Liver (tissue), 9 donors: ENCODE data around the gene RAB3GAP1. TPM values are rescaled to one million over a fixed set of nuclear protein-coding genes. Genes with fewer than 3 reads are reported as not detected.

Experiments
- DNase-seq: peaks from one replicate; pipeline ENCODE4 v3.0.0-alpha.2; 2017; ENCODE audit warnings: low spot score
- H3K27ac ChIP-seq, 2 donors: one replicate each; pipeline ENCODE4 v1.7.0; 2013; ENCODE audit warnings: inconsistent platforms in 2 of 2, low read length in 2 of 2, control low read depth in 1 of 2, low read depth in 1 of 2, mild to moderate bottlenecking in 1 of 2
- H3K27me3 ChIP-seq, 4 donors: one replicate each; pipeline versions ENCODE4 v1.6.1 to v1.7.0; 2013; ENCODE audit warnings: low read length in 3 of 4, inconsistent platforms in 1 of 4, mild to moderate bottlenecking in 1 of 4, moderate library complexity in 1 of 4; ENCODE audit not compliant: control insufficient read depth in 4 of 4, insufficient read depth in 4 of 4
- H3K36me3 ChIP-seq, 4 donors: one replicate each; pipeline versions ENCODE4 v1.6.1 to v1.7.0; 2013; ENCODE audit warnings: low read length in 3 of 4, mild to moderate bottlenecking in 3 of 4, low read depth in 1 of 4, moderate library complexity in 1 of 4; ENCODE audit not compliant: control insufficient read depth in 4 of 4, insufficient read depth in 3 of 4
- H3K4me1 ChIP-seq, 4 donors: one replicate each; pipeline versions ENCODE4 v1.6.1 to v1.7.0; 2013; ENCODE audit warnings: low read length in 3 of 4, mild to moderate bottlenecking in 3 of 4, moderate library complexity in 1 of 4; ENCODE audit not compliant: control insufficient read depth in 4 of 4, insufficient read depth in 4 of 4
- H3K4me3 ChIP-seq, 3 donors: one replicate each; pipeline versions ENCODE4 v1.6.1 to v1.7.0; 2013; ENCODE audit warnings: low read length in 3 of 3, control low read depth in 1 of 3, low read depth in 1 of 3, mild to moderate bottlenecking in 1 of 3
- H3K9ac ChIP-seq, 2 donors: one replicate each; pipeline ENCODE4 v1.7.0; 2013; ENCODE audit warnings: low read length in 2 of 2, mild to moderate bottlenecking in 2 of 2, moderate library complexity in 2 of 2, control low read depth in 1 of 2, low read depth in 1 of 2
- H3K9me3 ChIP-seq, 4 donors: one replicate each; pipeline versions ENCODE4 v1.6.1 to v1.7.0; 2013; ENCODE audit warnings: low read length in 3 of 4; ENCODE audit not compliant: control insufficient read depth in 4 of 4
- ATF3 ChIP-seq: IDR thresholded peaks from 2 replicates; pipeline ENCODE4 v1.6.1; 2016; ENCODE audit warnings: antibody characterized with exemption
- CTCF ChIP-seq: fragments of 150-350 bp; IDR thresholded peaks from 2 replicates; pipeline ENCODE4 v1.5.1; 2017; ENCODE audit warnings: improper control_type of control experiment, low read depth, low read length; ENCODE audit not compliant: missing input control
- EGR1 ChIP-seq, 2 donors: IDR thresholded peaks; 2 replicates each; pipeline ENCODE4 v1.6.1; 2016 to 2018; ENCODE audit warnings: antibody characterized with exemption in 2 of 2, low read depth in 2 of 2
- FOXA1 ChIP-seq: IDR thresholded peaks from 2 replicates; pipeline ENCODE4 v1.6.1; 2016; ENCODE audit warnings: antibody characterized with exemption
- FOXA2 ChIP-seq: IDR thresholded peaks from 2 replicates; pipeline ENCODE4 v1.6.1; 2016; ENCODE audit warnings: antibody characterized with exemption
- GABPA ChIP-seq, 2 donors: IDR thresholded peaks in 1 of 2; conservative IDR thresholded peaks in 1 of 2; 2 replicates each; pipeline ENCODE4 v1.6.1; 2016; ENCODE audit warnings: antibody characterized with exemption in 2 of 2, mild to moderate bottlenecking in 1 of 2, moderate library complexity in 1 of 2
- HNF4G ChIP-seq: IDR thresholded peaks from 2 replicates; pipeline ENCODE4 v1.6.1; 2016; ENCODE audit warnings: antibody characterized with exemption
- MAX ChIP-seq: IDR thresholded peaks from 2 replicates; pipeline ENCODE4 v1.6.1; 2016; ENCODE audit warnings: antibody characterized with exemption
- NR2F2 ChIP-seq: IDR thresholded peaks from 2 replicates; pipeline ENCODE4 v1.6.1; 2016; ENCODE audit warnings: antibody characterized with exemption
- RAD21 ChIP-seq, 2 donors: IDR thresholded peaks; 2 replicates each; pipeline ENCODE4 v1.6.1; 2016; ENCODE audit warnings: antibody characterized with exemption in 2 of 2, mild to moderate bottlenecking in 2 of 2
- REST ChIP-seq: IDR thresholded peaks from 2 replicates; pipeline ENCODE4 v1.6.1; 2016; ENCODE audit warnings: antibody characterized with exemption, mild to moderate bottlenecking
- RXRA ChIP-seq, 2 donors: IDR thresholded peaks; 2 replicates each; pipeline ENCODE4 v1.6.1; 2017 to 2018; ENCODE audit warnings: antibody characterized with exemption in 2 of 2, mild to moderate bottlenecking in 1 of 2
- SP1 ChIP-seq: IDR thresholded peaks from 2 replicates; pipeline ENCODE4 v1.6.1; 2018; ENCODE audit warnings: antibody characterized with exemption, mild to moderate bottlenecking
- TAF1 ChIP-seq: conservative IDR thresholded peaks from 2 replicates; pipeline ENCODE4 v1.6.1; 2016; ENCODE audit warnings: antibody characterized with exemption, mild to moderate bottlenecking
- YY1 ChIP-seq: IDR thresholded peaks from 2 replicates; pipeline ENCODE4 v1.6.1; 2016; ENCODE audit warnings: antibody characterized with exemption, mild to moderate bottlenecking
- ZBTB33 ChIP-seq: IDR thresholded peaks from 2 replicates; pipeline ENCODE4 v1.6.1; 2016; ENCODE audit warnings: antibody characterized with exemption
- WGBS: extraction: QIAGEN DNeasy Blood & Tissue Kit; methylation state at CpG from one replicate; pipeline ENCODE4 v1.1.7; 2013; 5-methylcytosine and 5-hydroxymethylcytosine counted together
- polyA plus RNA-seq, 2 donors: library from polyadenylated mRNA; stranded (reverse) in 1 of 2; unstranded in 1 of 2; fragments of 200-250 nt in 1 of 2; fragments of >200 nt in 1 of 2; fragmentation: Nextera tagmentation in 1 of 2; extraction: Ambion mirVana in 1 of 2; gene quantifications; one replicate each; pipeline versions ENCODE4 v1.2.1 to v1.2.3, GENCODE V29; 2013 to 2015
- total RNA-seq, 2 donors: library from RNA; depleted of rRNA; stranded (reverse); fragments of >200 nt; gene quantifications; one replicate each; pipeline ENCODE4 v1.2.3, GENCODE V29; 2014
- donor health status: healthy.
- donor health status: healthy.
- donor health status: healthy.
- donor health status: healthy.
- donor health status: healthy.

RAB3GAP1 gene
- total and polyA plus RNA-seq, 4 donors, result 8.8 to 30.0 (median 15.1) TPM

GRCh38 chr2:135010200-135010942 is 41.7 kb upstream of the RAB3GAP1 start:
- H3K9me3 ChIP-seq, result no peaks in the 10 kb centered on the region
- TF ChIP-seq MAX (no peak), EGR1 (IDR thresholded peaks at IDR 0.05; ENCODE audit: low read depth in 2 of 2) (no peak), SP1 (no peak), NR2F2 (no peak), YY1 (no peak), TAF1 (no peak), FOXA2 (no peak), ZBTB33 (no peak), FOXA1 (no peak), GABPA (IDR thresholded peaks at IDR 0.05 in 1 of 2, conservative IDR thresholded peaks at IDR 0.05 in 1 of 2) (no peak)
- WGBS, result 84% methylated on average over 10 of the region's 10 CpGs

GRCh38 chr2:135011633-135012032 is 40.5 kb upstream of the RAB3GAP1 start:
- no peaks in the 10 kb centered on the region for H3K36me3 ChIP-seq
- no peak overlapping the region for H3K27ac ChIP-seq
- H3K27me3 ChIP-seq, result no peaks in the 10 kb centered on the region
- no peak overlapping the region for H3K4me3 ChIP-seq
- TF ChIP-seq FOXA1 (no peak), HNF4G (no peak), CTCF (no peak), FOXA2 (no peak), ATF3 (no peak), RXRA (IDR thresholded peaks at IDR 0.05) (no peak), NR2F2 (no peak)
- no peaks in the 10 kb centered on the region for H3K4me1 ChIP-seq
- H3K9ac ChIP-seq, result no peak overlapping the region
- H3K9me3 ChIP-seq, result no peaks in the 10 kb centered on the region
- DNase-seq, result no peak

More at GRCh38 chr2:135010200-135010942, 41.7 kb upstream of the RAB3GAP1 start:
- DNase-seq, result no peak
- Histone ChIP-seq H3K4me3 (no peak overlapping the region), H3K9ac (no peak overlapping the region), H3K27me3 (no peaks in the 10 kb centered on the region), H3K4me1 (no peaks in the 10 kb centered on the region), H3K36me3 (no peaks in the 10 kb centered on the region), H3K27ac (no peak overlapping the region)

- H3K9me3 ChIP-seq, result no peaks in the 10 kb centered on the region
- WGBS, result 97% methylated on average over 1 of the region's 1 CpG
- H3K36me3 ChIP-seq, result no peaks in the 10 kb centered on the region
- no peak overlapping the region for H3K27ac ChIP-seq
- no peak for DNase-seq
- H3K4me3 ChIP-seq, result no peak overlapping the region
- no peak overlapping the region for H3K9ac ChIP-seq
- H3K4me1 ChIP-seq, result no peaks in the 10 kb centered on the region
- H3K27me3 ChIP-seq, result no peaks in the 10 kb centered on the region
- TF ChIP-seq REST, result no peak
- no peak for TF ChIP-seq SP1
- TF ChIP-seq CTCF, result no peak
- TF ChIP-seq HNF4G, result no peak
- no peak for TF ChIP-seq RXRA (IDR thresholded peaks at IDR 0.05)
- TF ChIP-seq GABPA (IDR thresholded peaks at IDR 0.05 in 1 of 2, conservative IDR thresholded peaks at IDR 0.05 in 1 of 2), result no peak
- TF ChIP-seq RAD21 (IDR thresholded peaks at IDR 0.05), result no peak
- no peak for TF ChIP-seq MAX
- TF ChIP-seq EGR1 (IDR thresholded peaks at IDR 0.05; ENCODE audit: low read depth in 2 of 2), result no peak
These were observed 30.5 kb upstream of the RAB3GAP1 start for GRCh38 chr2:135021618-135022017.
